Head of caudate nucleus (tissue), 42 donors: ENCODE measurements around the gene TCF12.

Source experiments
- DNase-seq, 42 donors: peaks; one replicate each; pipeline versions ENCODE4 v3.0.0 to v3.0.0-alpha.2; 2020 to 2021; ENCODE audit warnings: mixed read lengths in 7 of 42
- intact Hi-C: fragments of 100-400 bp; cut with DNase I; formaldehyde crosslinking; loops from one replicate; pipeline ENCODE4 v1.15.0; 2022

Gene TCF12

GRCh38 chr15:57165992-57166391 lies 247.5 kb downstream of the TCF12 start:
- DNase-seq: no peak
- intact Hi-C loops: no loop called here

GRCh38 chr15:57167821-57168395 lies 249.5 kb downstream of the TCF12 start:
- DNase-seq: no peak
- intact Hi-C loops: no loop called here

GRCh38 chr15:57169643-57170042 lies 251.2 kb downstream of the TCF12 start:
- DNase-seq: no peak
- intact Hi-C loops: no loop called here

GRCh38 chr15:57171426-57171825 lies 253.0 kb downstream of the TCF12 start:
- intact Hi-C loops: no loop called here
- DNase-seq: no peak

- no peak for DNase-seq
- intact Hi-C loops: no loop called here
Observed at GRCh38 chr15:57172925-57173324, 254.5 kb downstream of the TCF12 start.

GRCh38 chr15:57183041-57183440 lies 264.6 kb downstream of the TCF12 start:
- intact Hi-C loops: no loop called here
- no peak for DNase-seq

GRCh38 chr15:57183614-57184344 lies 265.3 kb downstream of the TCF12 start:
- intact Hi-C loops: no loop called here

GRCh38 chr15:57184502-57184901 lies 266.1 kb downstream of the TCF12 start:
- no peak for DNase-seq
- intact Hi-C loops: no loop called here

More at GRCh38 chr15:57183614-57184344, 265.3 kb downstream of the TCF12 start:
- no peak for DNase-seq

GRCh38 chr15:57185507-57186074 lies 267.1 kb downstream of the TCF12 start:
- intact Hi-C loops: no loop called here
- DNase-seq: no peak

- DNase-seq: no peak
- intact Hi-C loops: no loop called here
Observed at GRCh38 chr15:57189466-57189865, 271.0 kb downstream of the TCF12 start.

- no peak for DNase-seq
- intact Hi-C loops: no loop called here
Observed at GRCh38 chr15:57190208-57190607, 271.8 kb downstream of the TCF12 start.

- intact Hi-C loops: no loop called here
- no peak for DNase-seq
Observed at GRCh38 chr15:57193161-57193560, 274.7 kb downstream of the TCF12 start.

GRCh38 chr15:57195326-57195725 lies 276.9 kb downstream of the TCF12 start:
- intact Hi-C loops: no loop called here
- DNase-seq: no peak

GRCh38 chr15:57196865-57197264 lies 278.4 kb downstream of the TCF12 start:
- DNase-seq: no peak
- intact Hi-C loops: no loop called here

GRCh38 chr15:57198131-57198530 lies 279.7 kb downstream of the TCF12 start:
- DNase-seq: no peak
- intact Hi-C loops: no loop called here

- intact Hi-C loops: no loop called here
- DNase-seq: peak in 2 of 42 donors; percentile 16 to 21
Observed at GRCh38 chr15:57198654-57199291, 280.3 kb downstream of the TCF12 start.

- intact Hi-C loops: no loop called here
- DNase-seq: no peak
Observed at GRCh38 chr15:57201578-57201977, 283.1 kb downstream of the TCF12 start.

GRCh38 chr15:57203906-57204305 lies 285.5 kb downstream of the TCF12 start:
- DNase-seq: no peak
- intact Hi-C loops: no loop called here

- DNase-seq: no peak
- intact Hi-C loops: no loop called here
Observed at GRCh38 chr15:57205027-57205855, 286.8 kb downstream of the TCF12 start.
